ENCODE data around the gene EDNRA. TPM values are rescaled to one million over a fixed set of nuclear protein-coding genes. Genes with fewer than 3 reads are reported as not detected.

EDNRA gene
- total RNA-seq, 1 experiment from 2014 or later = 14.9 TPM

- DNase-seq (ENCODE audit: low read depth) = no peak
These were observed 15.6 kb downstream of the EDNRA start for GRCh38 chr4:147496500-147496899.

- DNase-seq (ENCODE audit: low read depth) = peak; percentile 77
These were observed 17.2 kb downstream of the EDNRA start for GRCh38 chr4:147498031-147498660.

GRCh38 chr4:147508346-147508745 lies 27.4 kb downstream of the EDNRA start:
- no peak for DNase-seq (ENCODE audit: low read depth)

GRCh38 chr4:147509386-147509785 lies 28.5 kb downstream of the EDNRA start:
- no peak for DNase-seq (ENCODE audit: low read depth)

- no peak for DNase-seq (ENCODE audit: low read depth)
These were observed 30.2 kb downstream of the EDNRA start for GRCh38 chr4:147510962-147511668.

GRCh38 chr4:147513091-147513490 lies 32.2 kb downstream of the EDNRA start:
- peak; percentile 35 for DNase-seq (ENCODE audit: low read depth)

GRCh38 chr4:147513952-147514351 lies 33.1 kb downstream of the EDNRA start:
- no peak for DNase-seq (ENCODE audit: low read depth)

- DNase-seq (ENCODE audit: low read depth) = no peak
These were observed 34.5 kb downstream of the EDNRA start for GRCh38 chr4:147515220-147515936.

- DNase-seq (ENCODE audit: low read depth) = no peak
These were observed 35.2 kb downstream of the EDNRA start for GRCh38 chr4:147516133-147516532.

- no peak for DNase-seq (ENCODE audit: low read depth)
These were observed 37.2 kb downstream of the EDNRA start for GRCh38 chr4:147518086-147518485.

- DNase-seq (ENCODE audit: low read depth) = peak; percentile 47
These were observed 38.2 kb downstream of the EDNRA start for GRCh38 chr4:147518846-147519767.

GRCh38 chr4:147524601-147525000 lies 43.7 kb downstream of the EDNRA start:
- DNase-seq (ENCODE audit: low read depth) = no peak

- no peak for DNase-seq (ENCODE audit: low read depth)
These were observed 44.8 kb downstream of the EDNRA start for GRCh38 chr4:147525494-147526271.

GRCh38 chr4:147526272-147526654 lies 45.4 kb downstream of the EDNRA start:
- no peak for DNase-seq (ENCODE audit: low read depth)

GRCh38 chr4:147528054-147528453 lies 47.2 kb downstream of the EDNRA start:
- DNase-seq (ENCODE audit: low read depth) = no peak

- DNase-seq (ENCODE audit: low read depth) = no peak
These were observed 49.2 kb downstream of the EDNRA start for GRCh38 chr4:147530134-147530533.

GRCh38 chr4:147530723-147531122 lies 49.8 kb downstream of the EDNRA start:
- no peak for DNase-seq (ENCODE audit: low read depth)

GRCh38 chr4:147532896-147533295 lies 52.0 kb downstream of the EDNRA start:
- no peak for DNase-seq (ENCODE audit: low read depth)

GRCh38 chr4:147533331-147533730 lies 52.4 kb downstream of the EDNRA start:
- DNase-seq (ENCODE audit: low read depth) = no peak

GRCh38 chr4:147535124-147535523 lies 54.2 kb downstream of the EDNRA start:
- no peak for DNase-seq (ENCODE audit: low read depth)

GRCh38 chr4:147538711-147539110 lies 57.8 kb downstream of the EDNRA start:
- no peak for DNase-seq (ENCODE audit: low read depth)

Measured in HT1080 (cell line).